HG02870 (cell line): ENCODE results near the gene BRAF.
"Not testable (repeated sequence)": the region's sequence is repeated elsewhere in the genome, so short reads cannot be mapped to it uniquely, and the experiment has no call there.

Experiments used
- ATAC-seq: cut with Tn5 transposase; IDR thresholded peaks from one replicate; pipeline ENCODE4 v1.9.1; 2021; ENCODE audit warnings: mild to moderate bottlenecking, moderate library complexity; ENCODE audit not compliant: unreplicated experiment

BRAF gene

GRCh38 chr7:140881507-140882228 is 43.1 kb downstream of the BRAF start:
- ATAC-seq, result peak; percentile 57

GRCh38 chr7:140877249-140877524 is 47.5 kb downstream of the BRAF start:
- no peak for ATAC-seq

- peak; percentile 82 for ATAC-seq
Observed at GRCh38 chr7:140876519-140877248, 48.0 kb downstream of the BRAF start.

GRCh38 chr7:140873434-140873833 is 51.3 kb downstream of the BRAF start:
- ATAC-seq, result no peak

GRCh38 chr7:140870003-140870402 is 54.7 kb downstream of the BRAF start:
- ATAC-seq, result no peak

GRCh38 chr7:140869430-140869829 is 55.3 kb downstream of the BRAF start:
- ATAC-seq, result no peak

- ATAC-seq, result no peak
Observed at GRCh38 chr7:140867467-140868462, 57.0 kb downstream of the BRAF start.

- no peak for ATAC-seq
Observed at GRCh38 chr7:140866926-140867325, 57.8 kb downstream of the BRAF start.

- ATAC-seq, result no peak
Observed at GRCh38 chr7:140864732-140865131, 60.0 kb downstream of the BRAF start.

GRCh38 chr7:140863867-140864266 is 60.9 kb downstream of the BRAF start:
- no peak for ATAC-seq

GRCh38 chr7:140863184-140863583 is 61.5 kb downstream of the BRAF start:
- no peak for ATAC-seq

- ATAC-seq, result no peak
Observed at GRCh38 chr7:140857048-140857447, 67.7 kb downstream of the BRAF start.

GRCh38 chr7:140841166-140841715 is 83.5 kb downstream of the BRAF start:
- no peak for ATAC-seq

- ATAC-seq, result no peak
Observed at GRCh38 chr7:140831724-140832123, 93.0 kb downstream of the BRAF start.

GRCh38 chr7:140829720-140830119 is 95.0 kb downstream of the BRAF start:
- ATAC-seq, result no peak

GRCh38 chr7:140828741-140829140 is 96.0 kb downstream of the BRAF start:
- no peak for ATAC-seq

GRCh38 chr7:140817383-140817782 is 107.3 kb downstream of the BRAF start:
- ATAC-seq, result not testable (repeated sequence)

- ATAC-seq, result peak; percentile 83
Observed at GRCh38 chr7:140810830-140811556, 113.7 kb downstream of the BRAF start.

- no peak for ATAC-seq
Observed at GRCh38 chr7:140810385-140810784, 114.3 kb downstream of the BRAF start.

GRCh38 chr7:140778975-140779374 is 145.8 kb downstream of the BRAF start:
- ATAC-seq, result no peak
